22Rv1 (cell line): ENCODE data around the gene ACTRT3.

ENCODE experiments used
- CTCF ChIP-seq: fragments of 450-650 bp; IDR thresholded peaks from 2 replicates; pipeline ENCODE4 v1.5.1; 2017; ENCODE audit warnings: mild to moderate bottlenecking
- ZFX ChIP-seq: fragments of 450-650 bp; IDR thresholded peaks from 2 replicates; pipeline ENCODE4 v1.6.1; 2017; ENCODE audit warnings: antibody characterized with exemption, borderline replicate concordance

- TF ChIP-seq CTCF (no peak), ZFX (no peak)
These were observed 10.1 kb downstream of the ACTRT3 start for GRCh38 chr3:169759256-169759655.
